WTC11 (cell line): ENCODE data around the gene IFI44.

Experiments
- CTCF ChIP-seq: fragments of 200-600 bp; IDR thresholded peaks from 2 replicates; pipeline ENCODE4 v1.8.0; 2022; ENCODE audit warnings: antibody characterized with exemption
- JUN ChIP-seq: sonication (generic); formaldehyde crosslinking; IDR thresholded peaks from 2 replicates; pipeline ENCODE4 v1.8.0; 2023; ENCODE audit warnings: mild to moderate bottlenecking, missing genetic modification reagents
- MAX ChIP-seq: sonication (generic); formaldehyde crosslinking; IDR thresholded peaks from 2 replicates; pipeline ENCODE4 v1.8.0; 2022; ENCODE audit warnings: mild to moderate bottlenecking, missing genetic modification reagents
- MYBL2 ChIP-seq: sonication (generic); formaldehyde crosslinking; IDR thresholded peaks from 2 replicates; pipeline ENCODE4 v1.8.1; 2023; ENCODE audit warnings: mild to moderate bottlenecking, moderate library complexity, missing genetic modification reagents
- SMAD4 ChIP-seq: sonication (generic); formaldehyde crosslinking; IDR thresholded peaks from 2 replicates; pipeline ENCODE4 v1.8.0; 2022; ENCODE audit warnings: mild to moderate bottlenecking, missing genetic modification reagents
- USF1 ChIP-seq: sonication (generic); formaldehyde crosslinking; IDR thresholded peaks from 2 replicates; pipeline ENCODE4 v1.8.0; 2022; ENCODE audit warnings: mild to moderate bottlenecking, missing genetic modification reagents
- ZNF138 ChIP-seq: sonication (generic); formaldehyde crosslinking; conservative IDR thresholded peaks from 2 replicates; pipeline ENCODE4 v1.8.1; 2022; ENCODE audit warnings: mild to moderate bottlenecking, moderate library complexity, missing genetic modification reagents
- ZNF263 ChIP-seq: sonication (generic); formaldehyde crosslinking; IDR thresholded peaks from 2 replicates; pipeline ENCODE4 v1.8.1; 2022; ENCODE audit warnings: low read depth, mild to moderate bottlenecking, moderate library complexity, missing genetic modification reagents
- ZNF281 ChIP-seq: sonication (generic); formaldehyde crosslinking; IDR thresholded peaks from 2 replicates; pipeline ENCODE4 v1.8.0; 2023; ENCODE audit warnings: mild to moderate bottlenecking, missing genetic modification reagents
- ZNF317 ChIP-seq: sonication (generic); formaldehyde crosslinking; IDR thresholded peaks from 2 replicates; pipeline ENCODE4 v1.8.1; 2023; ENCODE audit warnings: low read depth, mild to moderate bottlenecking, moderate library complexity, missing genetic modification reagents, borderline replicate concordance
- ZNF532 ChIP-seq: fragments of 250-450 bp; sonication (Bioruptor Pico); IDR thresholded peaks from 2 replicates; pipeline ENCODE4 v1.9.0; 2021; ENCODE audit warnings: mild to moderate bottlenecking, borderline replicate concordance
- ZSCAN18 ChIP-seq: fragments of 250-450 bp; sonication (Bioruptor Pico); IDR thresholded peaks from 2 replicates; pipeline ENCODE4 v2.1.2; 2022; ENCODE audit warnings: mild to moderate bottlenecking, moderate library complexity

GRCh38 chr1:78651241-78651640, 1.6 kb downstream of the IFI44 start:
- no peak for TF ChIP-seq MYBL2 (CRISPR knock-in tag)
- no peak for TF ChIP-seq JUN (CRISPR knock-in tag)
- no peak for TF ChIP-seq CTCF
- TF ChIP-seq ZSCAN18 (CRISPR knock-in tag) = no peak
- TF ChIP-seq ZNF138 (CRISPR knock-in tag) = no peak
- no peak for TF ChIP-seq ZNF281
- TF ChIP-seq MAX (CRISPR knock-in tag) = no peak
- TF ChIP-seq ZNF532 (CRISPR knock-in tag) = no peak
- TF ChIP-seq USF1 (CRISPR knock-in tag) = no peak
- no peak for TF ChIP-seq ZNF263 (CRISPR knock-in tag)
- TF ChIP-seq ZNF317 (CRISPR knock-in tag) = no peak
- TF ChIP-seq SMAD4 = no peak
